Neutrophil (primary cell): ENCODE results near the gene ATP1A1.

Experiments used
- H3K27ac ChIP-seq: fragments of 200-600 bp; sonication (generic); 2 replicates; pipeline ENCODE4 v1.5.1; 2016; ENCODE audit warnings: mild to moderate bottlenecking, moderate library complexity
- H3K27me3 ChIP-seq: fragments of 200-600 bp; sonication (generic); 2 replicates; pipeline ENCODE4 v1.6.0; 2016; ENCODE audit warnings: mild to moderate bottlenecking
- H3K36me3 ChIP-seq: fragments of 200-600 bp; sonication (generic); 2 replicates; pipeline ENCODE4 v1.5.1; 2017
- H3K4me1 ChIP-seq, 2 experiments: fragments of 200-600 bp in 1 of 2; sonication (generic) in 1 of 2; 1 replicate in 1 of 2; 2 replicates in 1 of 2; pipeline versions ENCODE4 v1.5.1 to v1.6.1; 2013 to 2016; ENCODE audit warnings: low read depth in 1 of 2, low read length in 1 of 2, mild to moderate bottlenecking in 1 of 2, moderate library complexity in 1 of 2; ENCODE audit not compliant: control insufficient read depth in 1 of 2, insufficient read depth in 1 of 2
- H3K4me3 ChIP-seq, 2 experiments: fragments of 200-600 bp in 1 of 2; sonication (generic) in 1 of 2; 1 replicate in 1 of 2; 2 replicates in 1 of 2; pipeline ENCODE4 v1.5.1; 2013 to 2016; ENCODE audit warnings: low read depth in 1 of 2, low read length in 1 of 2, mild to moderate bottlenecking in 1 of 2, moderate library complexity in 1 of 2
- H3K9me3 ChIP-seq: fragments of 200-600 bp; sonication (generic); 2 replicates; pipeline ENCODE4 v1.5.1; 2016
- TF ChIP-seq, protein P1 (sequence below): fragments of 200-600 bp; sonication (generic); IDR thresholded peaks from 2 replicates; pipeline ENCODE4 v1.5.1; 2016; ENCODE audit warnings: antibody characterized with exemption

Gene ATP1A1

DNA sequence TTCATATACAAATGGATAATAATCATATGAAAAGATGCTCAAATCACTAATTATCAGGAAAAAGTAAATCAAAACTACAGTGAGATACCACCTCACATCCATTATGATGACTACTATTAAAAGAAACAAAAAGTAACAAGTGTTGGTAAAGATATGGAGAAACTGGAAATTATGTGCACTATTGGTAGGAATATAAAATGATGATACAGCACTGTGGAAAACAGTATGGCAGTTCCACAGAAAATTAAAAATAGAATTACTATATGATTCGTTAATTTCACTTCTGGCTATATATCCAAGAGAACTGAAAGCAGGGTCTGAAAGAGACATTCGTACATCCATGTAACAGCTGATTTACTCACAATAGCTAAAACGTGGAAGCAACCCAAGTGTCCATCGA lies 21.1 kb upstream of the ATP1A1 start:
- Histone ChIP-seq H3K4me3 (no peak overlapping the region), H3K27me3 (peaks cover under 1% of the 10 kb centered on the region), H3K4me1 (no peaks in the 10 kb centered on the region), H3K9me3 (no peaks in the 10 kb centered on the region), H3K27ac (no peak overlapping the region), H3K36me3 (no peaks in the 10 kb centered on the region)
- TF ChIP-seq, protein P1, sequence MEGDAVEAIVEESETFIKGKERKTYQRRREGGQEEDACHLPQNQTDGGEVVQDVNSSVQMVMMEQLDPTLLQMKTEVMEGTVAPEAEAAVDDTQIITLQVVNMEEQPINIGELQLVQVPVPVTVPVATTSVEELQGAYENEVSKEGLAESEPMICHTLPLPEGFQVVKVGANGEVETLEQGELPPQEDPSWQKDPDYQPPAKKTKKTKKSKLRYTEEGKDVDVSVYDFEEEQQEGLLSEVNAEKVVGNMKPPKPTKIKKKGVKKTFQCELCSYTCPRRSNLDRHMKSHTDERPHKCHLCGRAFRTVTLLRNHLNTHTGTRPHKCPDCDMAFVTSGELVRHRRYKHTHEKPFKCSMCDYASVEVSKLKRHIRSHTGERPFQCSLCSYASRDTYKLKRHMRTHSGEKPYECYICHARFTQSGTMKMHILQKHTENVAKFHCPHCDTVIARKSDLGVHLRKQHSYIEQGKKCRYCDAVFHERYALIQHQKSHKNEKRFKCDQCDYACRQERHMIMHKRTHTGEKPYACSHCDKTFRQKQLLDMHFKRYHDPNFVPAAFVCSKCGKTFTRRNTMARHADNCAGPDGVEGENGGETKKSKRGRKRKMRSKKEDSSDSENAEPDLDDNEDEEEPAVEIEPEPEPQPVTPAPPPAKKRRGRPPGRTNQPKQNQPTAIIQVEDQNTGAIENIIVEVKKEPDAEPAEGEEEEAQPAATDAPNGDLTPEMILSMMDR: no peak

DNA sequence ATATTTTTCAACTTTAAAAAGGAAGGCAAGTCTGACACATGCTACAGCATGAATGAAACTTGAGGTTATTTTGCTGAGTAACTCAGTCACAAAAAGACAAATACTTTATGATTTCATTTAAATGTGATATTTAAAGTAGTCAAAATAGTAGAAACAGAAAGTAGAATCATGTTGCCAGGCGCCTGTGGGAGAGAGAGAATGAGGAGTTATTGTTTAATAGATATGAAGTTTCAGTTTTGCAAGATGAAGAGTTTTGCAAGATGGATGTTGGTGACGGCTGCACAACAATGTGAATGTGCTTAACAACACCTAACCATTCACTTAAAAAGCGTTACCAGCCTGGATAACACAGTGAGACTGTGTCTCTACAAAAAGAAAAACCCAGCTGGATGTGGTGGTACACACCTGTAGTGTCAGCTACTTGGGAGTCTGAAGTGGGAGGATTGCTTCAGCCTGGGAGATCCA lies 20.7 kb upstream of the ATP1A1 start:
- TF ChIP-seq, protein P1: no peak
- no peak overlapping the region for H3K4me3 ChIP-seq
- no peak overlapping the region for H3K27ac ChIP-seq
- no peaks in the 10 kb centered on the region for H3K4me1 ChIP-seq
- peaks cover 5% of the 10 kb centered on the region for H3K27me3 ChIP-seq
- no peaks in the 10 kb centered on the region for H3K9me3 ChIP-seq
- H3K36me3 ChIP-seq: no peaks in the 10 kb centered on the region

DNA sequence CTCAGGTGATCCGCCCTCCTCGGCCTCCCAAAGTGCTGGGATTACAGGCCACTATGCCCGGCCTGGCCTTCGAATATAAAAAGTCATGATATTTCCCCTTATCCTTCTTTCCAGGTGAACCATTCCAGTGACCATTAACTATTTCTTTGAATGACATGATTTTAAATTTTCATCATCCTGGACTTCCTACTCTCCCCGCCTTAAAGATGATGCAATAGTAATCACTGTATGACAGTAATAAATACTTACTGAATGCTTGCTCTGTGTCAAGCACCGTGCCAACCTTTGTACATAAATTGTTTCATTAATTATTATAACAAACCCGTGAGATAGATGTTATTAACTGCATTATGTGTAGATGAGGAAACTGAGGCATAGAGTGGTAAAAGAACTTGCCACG lies 19.9 kb upstream of the ATP1A1 start:
- TF ChIP-seq, protein P1: no peak
- H3K27ac ChIP-seq: no peak overlapping the region

DNA sequence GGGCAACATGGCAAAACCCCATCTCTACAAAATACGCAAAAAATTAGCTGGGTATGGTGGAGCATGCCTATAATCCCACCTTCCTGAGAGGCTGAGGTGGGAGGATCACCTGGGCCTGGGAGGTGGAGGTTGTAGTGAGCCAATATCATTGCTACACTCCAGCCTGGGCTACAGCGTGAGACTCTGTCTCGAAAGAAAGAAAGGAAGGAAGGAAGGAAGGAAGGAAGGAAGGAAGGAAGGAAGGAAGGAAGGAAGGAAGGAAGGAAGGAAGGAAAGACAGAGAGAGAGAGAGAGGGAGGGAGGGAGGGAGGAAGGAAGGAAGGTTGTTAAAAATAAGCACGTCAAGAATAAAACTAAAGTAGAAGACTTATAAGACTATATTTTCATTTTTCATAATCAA lies 17.0 kb upstream of the ATP1A1 start:
- Histone ChIP-seq H3K4me3 (no peak overlapping the region), H3K27me3 (peaks cover 34% of the 10 kb centered on the region), H3K27ac (no peak overlapping the region), H3K36me3 (no peaks in the 10 kb centered on the region), H3K9me3 (no peaks in the 10 kb centered on the region), H3K4me1 (no peaks in the 10 kb centered on the region)
- TF ChIP-seq, protein P1: no peak

More for the DNA sequence above, 19.9 kb upstream of the ATP1A1 start:
- Histone ChIP-seq H3K4me3 (no peak overlapping the region), H3K9me3 (no peaks in the 10 kb centered on the region), H3K27me3 (peaks cover 11% of the 10 kb centered on the region), H3K36me3 (no peaks in the 10 kb centered on the region), H3K4me1 (no peaks in the 10 kb centered on the region)

DNA sequence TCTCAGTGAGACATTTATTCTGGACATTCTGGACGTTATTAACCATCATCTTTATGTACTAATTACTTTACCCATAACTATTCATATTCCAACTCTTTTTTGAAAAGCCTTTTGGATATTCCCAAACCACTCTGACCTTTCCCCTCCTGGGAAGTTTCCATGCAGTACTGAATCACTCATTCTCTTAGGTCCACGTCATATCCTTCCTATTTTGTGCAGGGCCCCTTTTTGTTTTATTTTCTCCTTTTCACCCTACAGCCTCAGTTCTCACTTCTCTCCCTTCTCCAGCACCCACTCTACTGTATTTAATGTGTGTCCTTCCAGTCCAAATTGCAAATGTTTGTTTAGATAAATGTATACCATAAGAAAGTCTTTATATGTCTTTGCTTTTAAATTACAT lies 16.4 kb upstream of the ATP1A1 start:
- TF ChIP-seq, protein P1: no peak
- H3K27me3 ChIP-seq: peaks cover 34% of the 10 kb centered on the region
- H3K27ac ChIP-seq: no peak overlapping the region

DNA sequence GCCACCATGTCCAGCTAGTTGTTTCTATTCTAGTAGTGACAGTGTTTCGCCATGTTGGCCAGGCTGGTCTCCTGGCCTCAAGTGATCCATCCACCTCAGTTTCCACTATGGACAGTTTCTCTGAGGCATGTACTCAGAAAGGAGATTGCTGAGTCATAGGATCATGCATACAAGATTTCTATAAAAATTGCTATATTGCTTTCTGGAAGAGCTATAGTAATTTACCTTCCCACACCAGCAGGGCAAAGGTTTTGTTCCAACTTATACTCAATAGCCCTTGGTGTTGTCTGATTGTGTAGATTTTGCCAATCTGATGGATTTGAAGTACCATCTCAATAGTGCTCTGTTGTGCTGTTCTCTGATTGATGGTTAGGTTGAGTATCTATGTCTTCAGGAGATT lies 15.6 kb upstream of the ATP1A1 start:
- H3K4me1 ChIP-seq: no peaks in the 10 kb centered on the region
- TF ChIP-seq, protein P1: no peak
- H3K9me3 ChIP-seq: no peaks in the 10 kb centered on the region
- no peaks in the 10 kb centered on the region for H3K36me3 ChIP-seq
- no peak overlapping the region for H3K4me3 ChIP-seq
- peaks cover 34% of the 10 kb centered on the region for H3K27me3 ChIP-seq
- no peak overlapping the region for H3K27ac ChIP-seq

More for the DNA sequence above, 16.4 kb upstream of the ATP1A1 start:
- no peak overlapping the region for H3K4me3 ChIP-seq
- H3K36me3 ChIP-seq: no peaks in the 10 kb centered on the region
- H3K9me3 ChIP-seq: no peaks in the 10 kb centered on the region
- H3K4me1 ChIP-seq: no peaks in the 10 kb centered on the region
